ENCODE results near the gene CHST8. TPM values are rescaled to one million over a fixed set of nuclear protein-coding genes. Genes with fewer than 3 reads are reported as not detected.

CHST8 gene
- total RNA-seq, 1 donor from 2014 or later: 0.35 TPM

DNA sequence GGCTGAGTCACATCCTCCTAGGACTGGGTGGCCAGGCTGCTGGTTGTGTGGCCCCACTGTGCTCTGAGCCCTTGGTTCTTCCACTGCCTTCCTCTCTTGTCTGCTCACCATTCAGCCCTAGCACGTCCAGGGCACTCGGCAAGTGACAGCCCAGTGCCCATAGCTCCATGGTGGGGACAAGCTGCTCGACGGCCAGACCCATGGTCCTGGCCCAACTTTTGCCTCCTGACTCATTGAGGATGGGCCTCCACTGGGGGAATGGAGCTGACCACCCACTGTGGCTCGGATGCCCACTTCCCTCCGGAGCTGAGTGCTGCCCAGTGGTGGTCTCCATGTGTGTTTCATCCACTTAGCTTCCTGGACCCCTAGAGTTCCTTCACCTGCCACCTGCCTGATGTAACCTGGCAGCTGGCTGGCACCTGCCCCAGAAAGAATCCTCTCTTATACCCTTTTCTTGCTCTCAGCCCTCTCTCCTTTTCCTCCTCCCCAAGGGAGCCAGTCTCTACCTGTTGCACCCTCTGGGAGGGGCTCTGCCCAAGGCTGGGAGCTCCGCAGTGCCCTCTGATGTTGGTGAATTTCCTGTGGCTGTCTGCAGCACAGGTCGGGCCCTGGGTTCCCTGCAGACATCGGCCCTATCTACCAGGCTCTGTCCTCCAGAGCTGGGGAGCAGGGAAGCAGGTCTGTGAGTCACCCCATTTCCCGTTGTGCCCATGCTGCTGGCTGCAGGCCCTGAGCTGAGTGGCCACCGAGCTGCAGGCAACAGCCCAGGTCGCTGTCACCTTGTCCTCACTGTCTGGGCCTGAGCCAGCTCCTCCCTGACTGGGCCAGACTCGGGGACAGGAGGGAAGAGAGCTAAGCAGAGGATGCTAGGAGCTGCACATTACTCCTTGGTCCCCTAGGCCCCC lies 7.4 kb downstream of the CHST8 start:
- peaks cover 40% of the 10 kb centered on the region for H3K27me3 Mint-ChIP-seq (ENCODE audit: low read depth)
- no peak overlapping the region for H3K27ac Mint-ChIP-seq (ENCODE audit: unreplicated experiment)
- no peaks in the 10 kb centered on the region for H3K9me3 Mint-ChIP-seq (ENCODE audit: low read depth)
- TF ChIP-seq, protein P1, sequence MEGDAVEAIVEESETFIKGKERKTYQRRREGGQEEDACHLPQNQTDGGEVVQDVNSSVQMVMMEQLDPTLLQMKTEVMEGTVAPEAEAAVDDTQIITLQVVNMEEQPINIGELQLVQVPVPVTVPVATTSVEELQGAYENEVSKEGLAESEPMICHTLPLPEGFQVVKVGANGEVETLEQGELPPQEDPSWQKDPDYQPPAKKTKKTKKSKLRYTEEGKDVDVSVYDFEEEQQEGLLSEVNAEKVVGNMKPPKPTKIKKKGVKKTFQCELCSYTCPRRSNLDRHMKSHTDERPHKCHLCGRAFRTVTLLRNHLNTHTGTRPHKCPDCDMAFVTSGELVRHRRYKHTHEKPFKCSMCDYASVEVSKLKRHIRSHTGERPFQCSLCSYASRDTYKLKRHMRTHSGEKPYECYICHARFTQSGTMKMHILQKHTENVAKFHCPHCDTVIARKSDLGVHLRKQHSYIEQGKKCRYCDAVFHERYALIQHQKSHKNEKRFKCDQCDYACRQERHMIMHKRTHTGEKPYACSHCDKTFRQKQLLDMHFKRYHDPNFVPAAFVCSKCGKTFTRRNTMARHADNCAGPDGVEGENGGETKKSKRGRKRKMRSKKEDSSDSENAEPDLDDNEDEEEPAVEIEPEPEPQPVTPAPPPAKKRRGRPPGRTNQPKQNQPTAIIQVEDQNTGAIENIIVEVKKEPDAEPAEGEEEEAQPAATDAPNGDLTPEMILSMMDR (IDR thresholded peaks at IDR 0.05): no peak
- no peak overlapping the region for H3K4me3 Mint-ChIP-seq (ENCODE audit: unreplicated experiment)
- H3K36me3 Mint-ChIP-seq (ENCODE audit: low read depth): peaks cover 1% of the 10 kb centered on the region
- no peaks in the 10 kb centered on the region for H3K4me1 Mint-ChIP-seq (ENCODE audit: low read depth)
- no peak for DNase-seq (ENCODE audit: low spot score)

DNA sequence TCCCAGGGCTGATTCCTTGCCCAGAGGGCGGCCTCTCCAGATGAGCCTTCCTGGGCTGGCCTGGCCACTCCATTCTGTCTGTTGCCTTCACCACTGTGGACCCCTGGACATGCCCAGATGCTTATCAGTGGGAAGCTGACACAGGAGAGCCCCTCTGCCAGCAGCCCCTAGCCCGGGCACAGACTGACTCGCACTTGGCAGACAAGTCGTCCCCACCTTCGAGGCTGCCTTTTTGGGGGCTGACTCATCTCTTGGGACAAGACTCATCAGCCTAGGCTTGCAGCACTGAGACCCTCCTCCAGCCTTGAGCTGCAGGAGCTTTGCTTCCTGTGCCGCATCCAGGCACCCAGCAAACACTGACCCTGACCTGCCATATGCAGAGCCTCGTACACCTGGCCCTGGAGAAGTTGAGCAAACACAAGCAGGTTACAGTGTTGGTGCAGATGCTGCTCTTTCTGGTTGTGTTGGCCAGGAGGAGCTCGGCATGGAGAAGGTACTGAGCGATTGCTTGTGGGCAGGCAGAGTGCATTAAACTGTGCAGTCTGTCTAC lies 8.1 kb downstream of the CHST8 start:
- Mint-ChIP-seq H3K27ac (ENCODE audit: unreplicated experiment) (no peak overlapping the region), H3K36me3 (ENCODE audit: low read depth) (no peaks in the 10 kb centered on the region), H3K4me1 (ENCODE audit: low read depth) (no peaks in the 10 kb centered on the region), H3K27me3 (ENCODE audit: low read depth) (peaks cover 32% of the 10 kb centered on the region), H3K4me3 (ENCODE audit: unreplicated experiment) (no peak overlapping the region), H3K9me3 (ENCODE audit: low read depth) (no peaks in the 10 kb centered on the region)
- TF ChIP-seq, protein P1 (IDR thresholded peaks at IDR 0.05): no peak
- no peak for DNase-seq (ENCODE audit: low spot score)

DNA sequence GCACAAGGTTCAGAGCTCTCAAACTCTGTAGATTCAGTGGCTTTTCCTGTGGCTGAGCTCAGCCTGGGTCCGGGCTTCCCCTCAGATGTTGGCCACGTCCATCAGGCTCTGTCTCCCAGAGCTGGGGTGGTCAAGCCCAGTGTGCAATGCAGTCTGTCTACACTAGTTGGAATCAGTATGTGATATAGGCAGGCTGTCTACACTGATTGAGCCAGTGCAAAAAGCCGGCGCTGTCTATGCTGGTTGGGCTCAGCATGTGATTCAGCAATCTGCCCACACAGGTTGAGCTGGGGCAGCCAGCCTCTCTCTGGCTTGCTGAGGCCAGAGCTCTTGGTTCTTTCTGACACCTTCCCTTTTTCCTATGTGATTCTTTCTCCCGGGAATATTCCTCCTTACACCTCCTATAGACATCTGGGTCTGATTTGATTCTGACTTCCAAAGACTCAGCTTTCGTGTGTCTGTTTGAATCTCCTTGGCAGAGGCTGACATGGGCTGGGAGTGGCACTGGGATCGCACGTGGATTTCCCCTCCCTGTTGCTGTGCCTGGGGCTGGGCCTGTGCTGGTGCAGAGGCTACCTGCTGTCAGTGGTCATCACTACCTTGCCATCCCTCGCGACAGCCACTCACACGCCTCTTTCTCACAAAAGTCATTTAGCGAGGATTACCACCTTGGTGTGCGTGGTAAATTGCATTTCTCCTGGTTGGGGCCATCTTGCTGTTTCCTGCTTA lies 9.3 kb downstream of the CHST8 start:
- no peak overlapping the region for H3K4me3 Mint-ChIP-seq (ENCODE audit: unreplicated experiment)
- no peak overlapping the region for H3K27ac Mint-ChIP-seq (ENCODE audit: unreplicated experiment)
- TF ChIP-seq, protein P1 (IDR thresholded peaks at IDR 0.05): no peak
- H3K36me3 Mint-ChIP-seq (ENCODE audit: low read depth): no peaks in the 10 kb centered on the region
- H3K27me3 Mint-ChIP-seq (ENCODE audit: low read depth): peaks cover 27% of the 10 kb centered on the region
- DNase-seq (ENCODE audit: low spot score): no peak
- H3K4me1 Mint-ChIP-seq (ENCODE audit: low read depth): no peaks in the 10 kb centered on the region
- no peaks in the 10 kb centered on the region for H3K9me3 Mint-ChIP-seq (ENCODE audit: low read depth)

DNA sequence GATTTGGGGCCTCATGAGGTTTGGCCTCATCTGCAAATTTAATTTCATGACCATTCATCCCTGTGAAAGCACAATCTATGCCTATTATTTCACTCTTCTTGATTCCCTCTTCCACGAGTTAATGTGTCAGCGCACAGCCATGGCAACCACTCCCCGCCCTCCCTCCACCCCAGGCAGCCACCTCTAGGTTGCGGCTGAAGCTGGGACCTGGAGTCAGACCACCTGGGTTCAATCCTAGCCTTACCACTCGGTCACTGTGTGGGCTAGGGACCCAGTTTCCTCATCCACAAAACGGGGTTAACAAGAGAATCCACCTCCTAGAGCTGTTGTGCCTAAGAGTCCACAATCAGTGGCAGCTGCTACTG lies 9.8 kb downstream of the CHST8 start:
- peaks cover 22% of the 10 kb centered on the region for H3K27me3 Mint-ChIP-seq (ENCODE audit: low read depth)
- H3K27ac Mint-ChIP-seq (ENCODE audit: unreplicated experiment): no peak overlapping the region

More for the DNA sequence above, 9.8 kb downstream of the CHST8 start:
- DNase-seq (ENCODE audit: low spot score): no peak
- TF ChIP-seq, protein P1 (IDR thresholded peaks at IDR 0.05): no peak
- Mint-ChIP-seq H3K9me3 (ENCODE audit: low read depth) (no peaks in the 10 kb centered on the region), H3K4me1 (ENCODE audit: low read depth) (no peaks in the 10 kb centered on the region), H3K36me3 (ENCODE audit: low read depth) (no peaks in the 10 kb centered on the region), H3K4me3 (ENCODE audit: unreplicated experiment) (no peak overlapping the region)
